ENCODE measurements around the gene ARHGAP10. TPM values are rescaled to one million over a fixed set of nuclear protein-coding genes. Genes with fewer than 3 reads are reported as not detected.

ARHGAP10 gene
- total RNA-seq, 1 donor from 2014 or later = 4.6 TPM

DNA sequence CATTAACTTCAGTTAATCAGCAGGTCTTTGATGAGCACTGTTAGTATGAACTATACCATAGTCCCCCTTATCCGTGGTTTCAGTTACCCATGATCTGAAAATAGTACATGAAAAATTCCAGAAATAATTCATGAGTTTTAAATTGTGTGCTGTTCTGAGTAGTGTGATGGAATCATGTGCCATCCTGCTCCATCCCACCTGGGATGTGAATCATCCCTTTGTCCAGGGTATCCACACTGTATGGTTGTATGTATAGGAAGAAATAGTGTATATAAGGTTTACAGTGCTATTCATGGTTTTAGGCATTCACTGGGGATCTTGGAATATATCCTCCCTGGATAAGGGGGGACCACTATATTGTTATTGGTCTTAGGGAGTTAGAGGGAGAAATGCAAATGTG, 24.5 kb downstream of the ARHGAP10 start:
- no peak for DNase-seq (ENCODE audit: low spot score)
- Mint-ChIP-seq H3K9me3 (ENCODE audit: unreplicated experiment) (no peaks in the 10 kb centered on the region), H3K4me3 (ENCODE audit: unreplicated experiment) (no peak overlapping the region), H3K4me1 (ENCODE audit: unreplicated experiment) (no peaks in the 10 kb centered on the region), H3K36me3 (ENCODE audit: low read depth, unreplicated experiment) (no peaks in the 10 kb centered on the region), H3K27me3 (ENCODE audit: unreplicated experiment) (no peaks in the 10 kb centered on the region), H3K27ac (ENCODE audit: unreplicated experiment) (no peak overlapping the region)
- TF ChIP-seq, protein P1, sequence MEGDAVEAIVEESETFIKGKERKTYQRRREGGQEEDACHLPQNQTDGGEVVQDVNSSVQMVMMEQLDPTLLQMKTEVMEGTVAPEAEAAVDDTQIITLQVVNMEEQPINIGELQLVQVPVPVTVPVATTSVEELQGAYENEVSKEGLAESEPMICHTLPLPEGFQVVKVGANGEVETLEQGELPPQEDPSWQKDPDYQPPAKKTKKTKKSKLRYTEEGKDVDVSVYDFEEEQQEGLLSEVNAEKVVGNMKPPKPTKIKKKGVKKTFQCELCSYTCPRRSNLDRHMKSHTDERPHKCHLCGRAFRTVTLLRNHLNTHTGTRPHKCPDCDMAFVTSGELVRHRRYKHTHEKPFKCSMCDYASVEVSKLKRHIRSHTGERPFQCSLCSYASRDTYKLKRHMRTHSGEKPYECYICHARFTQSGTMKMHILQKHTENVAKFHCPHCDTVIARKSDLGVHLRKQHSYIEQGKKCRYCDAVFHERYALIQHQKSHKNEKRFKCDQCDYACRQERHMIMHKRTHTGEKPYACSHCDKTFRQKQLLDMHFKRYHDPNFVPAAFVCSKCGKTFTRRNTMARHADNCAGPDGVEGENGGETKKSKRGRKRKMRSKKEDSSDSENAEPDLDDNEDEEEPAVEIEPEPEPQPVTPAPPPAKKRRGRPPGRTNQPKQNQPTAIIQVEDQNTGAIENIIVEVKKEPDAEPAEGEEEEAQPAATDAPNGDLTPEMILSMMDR (IDR thresholded peaks at IDR 0.05; ENCODE audit: unreplicated experiment) = no peak

DNA sequence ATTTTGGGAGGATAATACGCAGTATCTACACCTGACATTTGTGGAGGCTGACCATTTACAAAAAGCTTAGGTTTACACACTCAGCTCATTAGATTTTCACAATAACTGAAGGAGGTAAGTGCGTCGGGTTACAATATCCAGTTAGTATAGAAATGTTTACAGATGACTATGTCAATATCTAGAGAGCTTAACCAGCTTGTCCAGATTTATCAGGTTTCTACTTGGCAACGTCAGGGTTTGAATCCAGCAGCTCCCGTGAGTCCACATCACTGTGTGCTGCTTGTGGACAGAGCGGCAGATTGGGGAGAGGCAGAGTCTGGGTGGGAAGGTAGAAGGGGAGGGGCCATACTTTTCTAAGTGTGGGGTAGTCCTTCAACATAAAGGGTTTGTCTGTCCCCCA, 28.3 kb downstream of the ARHGAP10 start:
- DNase-seq (ENCODE audit: low spot score) = no peak
- H3K4me3 Mint-ChIP-seq (ENCODE audit: unreplicated experiment) = no peak overlapping the region
- H3K36me3 Mint-ChIP-seq (ENCODE audit: low read depth, unreplicated experiment) = no peaks in the 10 kb centered on the region
- H3K9me3 Mint-ChIP-seq (ENCODE audit: unreplicated experiment) = no peaks in the 10 kb centered on the region
- TF ChIP-seq, protein P1 (IDR thresholded peaks at IDR 0.05; ENCODE audit: unreplicated experiment) = no peak
- no peaks in the 10 kb centered on the region for H3K27me3 Mint-ChIP-seq (ENCODE audit: unreplicated experiment)
- H3K4me1 Mint-ChIP-seq (ENCODE audit: unreplicated experiment) = no peaks in the 10 kb centered on the region
- H3K27ac Mint-ChIP-seq (ENCODE audit: unreplicated experiment) = no peak overlapping the region

GRCh38 chr4:147760695-147761094, 28.8 kb downstream of the ARHGAP10 start:
- Mint-ChIP-seq H3K27ac (ENCODE audit: unreplicated experiment) (no peak overlapping the region), H3K4me1 (ENCODE audit: unreplicated experiment) (no peaks in the 10 kb centered on the region), H3K27me3 (ENCODE audit: unreplicated experiment) (no peaks in the 10 kb centered on the region), H3K36me3 (ENCODE audit: low read depth, unreplicated experiment) (no peaks in the 10 kb centered on the region), H3K9me3 (ENCODE audit: unreplicated experiment) (no peaks in the 10 kb centered on the region), H3K4me3 (ENCODE audit: unreplicated experiment) (no peak overlapping the region)
- TF ChIP-seq, protein P1 (IDR thresholded peaks at IDR 0.05; ENCODE audit: unreplicated experiment) = no peak
- no peak for DNase-seq (ENCODE audit: low spot score)

DNA sequence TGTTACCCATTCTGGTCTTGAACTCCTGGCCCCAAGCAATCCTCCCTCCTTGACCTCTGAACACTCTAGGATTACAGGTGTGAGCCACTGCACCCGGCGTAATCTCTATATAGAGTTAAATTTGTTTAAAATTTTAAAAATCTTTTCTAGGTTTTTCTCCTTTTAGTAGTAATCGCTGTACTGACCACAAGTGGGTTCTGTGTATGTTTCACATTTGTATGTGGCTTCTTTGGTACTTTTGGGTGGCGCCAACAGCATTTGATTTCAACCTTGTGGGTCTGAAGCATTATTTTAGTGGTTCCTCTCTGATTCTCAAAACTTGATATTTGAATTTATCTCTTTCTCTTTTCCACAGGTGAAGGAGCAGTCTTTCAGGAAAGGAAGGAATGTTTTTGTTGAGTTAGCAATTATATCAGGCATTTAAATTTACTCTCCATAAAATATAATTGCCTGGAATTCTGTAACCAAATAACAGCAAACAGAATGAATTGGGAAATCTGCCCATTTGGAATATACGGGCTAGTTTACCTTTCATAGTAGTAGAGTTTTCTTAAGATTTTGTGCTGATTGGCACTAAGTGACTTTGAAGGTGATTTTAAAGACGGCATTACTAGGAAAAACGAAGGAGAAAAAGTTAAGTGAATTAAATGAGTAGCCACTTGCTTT, 29.5 kb downstream of the ARHGAP10 start:
- no peaks in the 10 kb centered on the region for H3K27me3 Mint-ChIP-seq (ENCODE audit: unreplicated experiment)
- no peaks in the 10 kb centered on the region for H3K36me3 Mint-ChIP-seq (ENCODE audit: low read depth, unreplicated experiment)
- DNase-seq (ENCODE audit: low spot score) = no peak
- H3K4me3 Mint-ChIP-seq (ENCODE audit: unreplicated experiment) = no peak overlapping the region
- H3K9me3 Mint-ChIP-seq (ENCODE audit: unreplicated experiment) = no peaks in the 10 kb centered on the region
- H3K4me1 Mint-ChIP-seq (ENCODE audit: unreplicated experiment) = no peaks in the 10 kb centered on the region
- TF ChIP-seq, protein P1 (IDR thresholded peaks at IDR 0.05; ENCODE audit: unreplicated experiment) = no peak
- no peak overlapping the region for H3K27ac Mint-ChIP-seq (ENCODE audit: unreplicated experiment)

DNA sequence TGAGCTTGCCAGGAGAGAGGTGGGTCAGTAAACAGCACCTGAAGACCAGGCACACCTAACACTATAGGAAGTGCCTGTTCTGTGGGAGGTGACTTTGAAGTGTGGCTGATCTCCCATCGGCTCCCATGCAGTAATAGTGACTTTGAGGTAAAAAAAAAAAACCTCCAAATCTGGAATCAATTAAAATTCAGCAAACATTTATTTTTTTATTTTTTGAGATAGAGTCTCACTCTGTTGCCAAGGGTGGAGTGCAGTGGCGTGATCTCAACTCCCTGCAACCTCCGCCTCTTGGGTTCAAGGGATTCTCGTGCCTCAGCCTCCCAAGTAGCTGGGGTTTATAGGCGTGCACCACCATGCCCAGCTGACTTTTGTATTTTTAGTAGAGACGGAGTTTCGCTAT, 32.4 kb downstream of the ARHGAP10 start:
- no peaks in the 10 kb centered on the region for H3K27me3 Mint-ChIP-seq (ENCODE audit: unreplicated experiment)
- H3K4me1 Mint-ChIP-seq (ENCODE audit: unreplicated experiment) = no peaks in the 10 kb centered on the region
- no peak overlapping the region for H3K4me3 Mint-ChIP-seq (ENCODE audit: unreplicated experiment)
- H3K9me3 Mint-ChIP-seq (ENCODE audit: unreplicated experiment) = no peaks in the 10 kb centered on the region
- H3K36me3 Mint-ChIP-seq (ENCODE audit: low read depth, unreplicated experiment) = no peaks in the 10 kb centered on the region
- TF ChIP-seq, protein P1 (IDR thresholded peaks at IDR 0.05; ENCODE audit: unreplicated experiment) = no peak
- no peak overlapping the region for H3K27ac Mint-ChIP-seq (ENCODE audit: unreplicated experiment)
- no peak for DNase-seq (ENCODE audit: low spot score)

Measured in endothelial cell (in vitro differentiated cells).